Activated CD4-positive, alpha-beta T cell treated with anti-CD3 and anti-CD28 coated beads, Interleukin-2, amount 50 U/mL, for 24 hours (primary cell): ENCODE results near the gene CDK14.

Experiments used
- DNase-seq, 2 donors: peaks; one replicate each; pipeline ENCODE4 v3.0.0-alpha.2; 2020; ENCODE audit warnings: low read depth in 1 of 2, low spot score in 1 of 2

CDK14 gene

GRCh38 chr7:91085175-91085574 is 489.1 kb downstream of the CDK14 start:
- no peak for DNase-seq

GRCh38 chr7:91086200-91086599 is 490.1 kb downstream of the CDK14 start:
- no peak for DNase-seq

GRCh38 chr7:91088156-91088555 is 492.0 kb downstream of the CDK14 start:
- DNase-seq = no peak

- no peak for DNase-seq
Measured at GRCh38 chr7:91088691-91089090, 492.6 kb downstream of the CDK14 start.

- no peak for DNase-seq
Measured at GRCh38 chr7:91089382-91089963, 493.4 kb downstream of the CDK14 start.

GRCh38 chr7:91090684-91091083 is 494.6 kb downstream of the CDK14 start:
- DNase-seq = no peak

- DNase-seq = no peak
Measured at GRCh38 chr7:91091631-91092030, 495.5 kb downstream of the CDK14 start.

GRCh38 chr7:91093181-91093580 is 497.1 kb downstream of the CDK14 start:
- DNase-seq = no peak

GRCh38 chr7:91098566-91098965 is 502.4 kb downstream of the CDK14 start:
- no peak for DNase-seq

- no peak for DNase-seq
Measured at GRCh38 chr7:91103363-91103762, 507.2 kb downstream of the CDK14 start.

- no peak for DNase-seq
Measured at GRCh38 chr7:91107460-91107859, 511.3 kb downstream of the CDK14 start.

GRCh38 chr7:91109200-91109599 is 513.1 kb downstream of the CDK14 start:
- DNase-seq = no peak

GRCh38 chr7:91112902-91113341 is 516.8 kb downstream of the CDK14 start:
- no peak for DNase-seq

- DNase-seq = no peak
Measured at GRCh38 chr7:91114232-91114631, 518.1 kb downstream of the CDK14 start.

GRCh38 chr7:91126762-91127161 is 530.6 kb downstream of the CDK14 start:
- no peak for DNase-seq

- DNase-seq = no peak
Measured at GRCh38 chr7:91127325-91127724, 531.2 kb downstream of the CDK14 start.

GRCh38 chr7:91127959-91128358 is 531.8 kb downstream of the CDK14 start:
- no peak for DNase-seq

GRCh38 chr7:91128683-91129348 is 532.7 kb downstream of the CDK14 start:
- DNase-seq = no peak

GRCh38 chr7:91135300-91135699 is 539.2 kb downstream of the CDK14 start:
- no peak for DNase-seq

- DNase-seq = no peak
Measured at GRCh38 chr7:91135703-91136430, 539.7 kb downstream of the CDK14 start.

GRCh38 chr7:91137153-91137787 is 541.1 kb downstream of the CDK14 start:
- no peak for DNase-seq

GRCh38 chr7:91137788-91138368 is 541.8 kb downstream of the CDK14 start:
- DNase-seq = no peak
